GM15510 (cell line): Measurements from ENCODE around the gene POU5F1.

ENCODE experiments used
- POLR2A ChIP-seq: IDR thresholded peaks from 3 replicates; pipeline ENCODE4 v1.6.1; 2011; ENCODE audit warnings: borderline replicate concordance; ENCODE audit not compliant: insufficient read length; ENCODE audit errors: extremely low read depth

POU5F1 gene

GRCh38 chr6:31165986-31166385 is 4.5 kb downstream of the POU5F1 start:
- TF ChIP-seq POLR2A, result no peak

GRCh38 chr6:31165064-31165832 is 5.2 kb downstream of the POU5F1 start:
- TF ChIP-seq POLR2A, result peak; percentile 54

GRCh38 chr6:31163922-31164321 is 6.6 kb downstream of the POU5F1 start:
- TF ChIP-seq POLR2A, result no peak

DNA sequence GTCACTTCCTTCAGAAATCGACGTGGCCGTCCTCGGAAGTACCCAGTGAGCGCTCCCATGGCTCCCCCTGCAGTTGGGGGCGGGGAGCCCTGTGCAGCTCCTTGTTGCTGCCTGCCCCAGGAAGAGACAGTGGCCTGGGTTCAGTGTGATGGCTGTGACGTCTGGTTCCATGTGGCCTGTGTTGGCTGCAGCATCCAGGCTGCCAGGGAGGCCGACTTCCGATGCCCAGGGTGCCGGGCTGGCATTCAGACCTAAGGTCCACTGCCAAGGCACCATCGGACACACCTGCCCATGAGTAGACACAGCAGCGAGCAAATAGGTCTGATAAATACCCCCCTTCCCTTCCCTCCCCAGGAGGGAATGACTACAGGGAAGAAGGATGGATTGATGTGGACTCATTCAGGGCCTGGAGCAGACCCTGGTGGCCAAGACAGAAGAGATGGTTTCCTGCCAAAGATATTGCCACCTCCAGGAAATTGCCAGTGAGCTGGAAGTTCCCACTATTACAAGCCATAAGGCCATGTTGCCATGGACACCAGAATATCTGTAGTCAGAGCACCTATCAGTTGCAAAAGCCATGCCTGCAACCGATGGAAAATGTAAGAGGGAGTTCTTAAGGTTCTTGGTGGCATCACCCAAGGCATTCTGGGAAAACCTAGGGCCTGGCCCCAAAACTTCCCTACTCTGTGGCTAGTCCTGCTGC is 7.9 kb downstream of the POU5F1 start:
- no peak for TF ChIP-seq POLR2A

GRCh38 chr6:31161216-31162126 is 9.0 kb downstream of the POU5F1 start:
- no peak for TF ChIP-seq POLR2A

GRCh38 chr6:31158863-31159855 is 11.3 kb downstream of the POU5F1 start:
- peak; percentile 38 for TF ChIP-seq POLR2A

DNA sequence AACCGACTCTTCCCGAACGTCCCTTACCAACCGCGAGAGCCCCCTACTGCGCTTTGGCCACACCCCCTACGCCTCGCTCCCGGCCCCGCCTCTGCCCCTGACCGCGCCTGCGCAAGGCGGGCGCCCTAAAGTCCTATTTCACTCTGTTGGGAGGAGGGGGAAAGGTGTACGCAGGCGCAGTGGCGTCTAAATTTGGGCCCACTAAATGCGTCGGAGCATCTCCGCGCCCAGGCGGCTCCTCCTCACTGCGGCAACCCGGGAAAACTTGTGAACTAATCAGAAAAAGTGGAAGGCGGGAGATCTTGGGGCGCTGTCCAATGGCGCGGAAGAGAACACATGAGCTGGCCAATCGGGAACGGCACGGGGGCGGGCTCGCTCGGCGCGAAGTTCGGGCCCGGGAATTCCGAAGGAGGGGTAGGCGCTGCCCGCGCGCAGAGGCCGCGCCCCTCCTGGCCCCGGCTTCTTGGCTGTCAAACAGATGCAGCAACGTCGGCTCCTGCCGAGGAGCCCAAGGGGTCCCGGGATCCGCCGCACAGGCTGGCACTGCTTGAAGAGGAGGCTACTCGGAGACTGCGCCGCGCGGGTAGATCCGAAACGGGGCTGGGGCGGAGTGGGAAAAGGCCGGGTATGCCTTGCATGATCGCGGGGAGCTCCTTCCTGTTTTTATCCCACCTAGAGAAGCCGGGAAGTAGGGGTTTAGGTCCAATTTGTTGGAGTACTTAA is 12.2 kb downstream of the POU5F1 start, which contains the start of gene TCF19:
TCF19 (plus strand) TSS at position 450 of the 723 bp plus-strand sequence. CDS start 881 bp downstream, outside the sequence.
- peak; percentile 47 for TF ChIP-seq POLR2A

GRCh38 chr6:31157513-31158139 is 12.9 kb downstream of the POU5F1 start, which contains the start of gene CCHCR1:
TSS of gene CCHCR1 (minus strand) at chr6:31157802. CDS start at chr6:31157600, 202 bp downstream.
- TF ChIP-seq POLR2A, result no peak

DNA sequence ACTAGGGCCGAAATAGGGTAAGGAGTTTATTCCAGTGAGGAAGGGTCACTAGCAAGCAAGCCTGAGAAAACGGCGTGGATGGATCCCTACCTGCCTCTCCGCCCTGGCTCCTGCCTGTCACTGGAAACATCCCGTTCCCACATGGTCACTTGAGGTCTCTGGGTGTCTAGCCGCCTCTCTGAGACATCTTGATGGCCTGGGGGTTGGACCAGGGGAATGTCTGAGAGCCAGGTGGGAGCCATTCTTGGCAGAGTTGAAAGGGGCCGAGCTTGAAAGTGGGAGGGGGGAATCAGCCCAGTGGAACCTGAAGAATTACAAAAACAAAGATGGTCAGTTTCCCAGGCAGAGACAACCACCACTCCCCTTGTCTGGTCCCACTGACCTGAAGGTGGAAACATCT is 13.8 kb downstream of the POU5F1 start:
- TF ChIP-seq POLR2A, result no peak

- no peak for TF ChIP-seq POLR2A
Measured at GRCh38 chr6:31154436-31154835, 16.0 kb downstream of the POU5F1 start.

- TF ChIP-seq POLR2A, result no peak
Measured at GRCh38 chr6:31152781-31153180, 17.7 kb downstream of the POU5F1 start.

- TF ChIP-seq POLR2A, result no peak
Measured at GRCh38 chr6:31149827-31150447, 20.5 kb downstream of the POU5F1 start.

- TF ChIP-seq POLR2A, result no peak
Measured at GRCh38 chr6:31145386-31145785, 25.1 kb downstream of the POU5F1 start.

- TF ChIP-seq POLR2A, result no peak
Measured at GRCh38 chr6:31144970-31145340, 25.5 kb downstream of the POU5F1 start.
